HepG2 (cell line): ENCODE results near the gene FAM167B. TPM values are rescaled to one million over a fixed set of nuclear protein-coding genes. Genes with fewer than 3 reads are reported as not detected.

ENCODE experiments used
- ATAC-seq: fragments of 200-7000 bp; cut with Tn5 transposase; 3 replicates; pipeline ENCODE4 v1.9.1; 2020; ENCODE audit warnings: mild to moderate bottlenecking, moderate library complexity
- BruUV-seq: library from RNA; stranded (reverse); fragments of 400-500 nt; replicated peaks from 2 replicates; lab custom pipeline; 2021; lab: Mats Ljungman, UMichigan
- CTCF ChIA-PET: fragments of 300-600 bp; formaldehyde crosslinking; extraction: SDS; loops from one replicate; lab custom pipeline; 2021; ENCODE audit warnings: low total read pairs, inconsistent platforms, low intra/inter-chr PET ratio; lab: Yijun Ruan, JAX
- POLR2A ChIA-PET: fragments of 350-600 bp; sonication (Branson Sonifier 250); formaldehyde crosslinking; loops from one replicate; lab custom pipeline; 2020; ENCODE audit warnings: antibody characterized with exemption, inconsistent platforms; lab: Yijun Ruan, JAX
- DNase-seq: peaks from one replicate; pipeline ENCODE4 v3.0.0-alpha.2; 2015; ENCODE audit warnings: low spot score
- FAIRE-seq: peaks from 3 replicates; lab custom pipeline; 2011; peaks lifted over from hg19 to GRCh38; lab: Jason Lieb, UNC
- H2AFZ ChIP-seq: one replicate; pipeline ENCODE4 v1.6.1; 2011; ENCODE audit warnings: low read length, inconsistent platforms
- H3K27ac ChIP-seq: fragments of 300-600 bp; 3 replicates; pipeline ENCODE4 v1.8.0; 2011; ENCODE audit warnings: mixed run types, mild to moderate bottlenecking, mixed read lengths, low read length, inconsistent platforms; ENCODE audit not compliant: insufficient read depth; ENCODE audit errors: extremely low read length
- H3K27me3 ChIP-seq, 2 experiments: fragments of 200-600 bp in 1 of 2; 2 replicates in 1 of 2; 3 replicates in 1 of 2; pipeline versions ENCODE4 v1.6.0 to v1.8.0; 2011; ENCODE audit warnings: low read length in 2 of 2, mild to moderate bottlenecking in 2 of 2, moderate library complexity in 2 of 2, inconsistent platforms in 1 of 2; ENCODE audit not compliant: insufficient read depth in 2 of 2, control insufficient read depth in 1 of 2
- H3K36me3 ChIP-seq, 2 experiments: fragments of 200-600 bp in 1 of 2; replicated peaks in 1 of 2; 2 replicates in 1 of 2; 3 replicates in 1 of 2; pipeline versions ENCODE4 v1.5.1 to v1.8.0; 2011; ENCODE audit warnings: low read length in 2 of 2, inconsistent platforms in 1 of 2; ENCODE audit not compliant: insufficient read depth in 2 of 2, control insufficient read depth in 1 of 2
- H3K4me1 ChIP-seq: 2 replicates; pipeline ENCODE4 v1.5.1; 2012; ENCODE audit warnings: low read length, inconsistent platforms; ENCODE audit not compliant: insufficient read depth
- H3K4me2 ChIP-seq: 2 replicates; pipeline ENCODE4 v1.6.0; 2011; ENCODE audit warnings: low read depth, low read length, inconsistent platforms
- H3K4me3 ChIP-seq, 3 experiments: fragments of 200-600 bp in 1 of 3; sonication (generic), shearing (Covaris generic) in 1 of 3; replicated peaks in 1 of 3; 2 replicates each; pipeline ENCODE4 v1.5.1; 2011 to 2016; ENCODE audit warnings: low read length in 3 of 3, inconsistent platforms in 2 of 3, low read depth in 2 of 3, mild to moderate bottlenecking in 2 of 3, control low read depth in 1 of 3, mixed read lengths in 1 of 3; ENCODE audit not compliant: insufficient read depth in 1 of 3
- H3K79me2 ChIP-seq: one replicate; pipeline ENCODE4 v1.6.1; 2011; ENCODE audit warnings: low read length, inconsistent platforms; ENCODE audit not compliant: insufficient read depth
- H3K9ac ChIP-seq: 2 replicates; pipeline ENCODE4 v1.6.0; 2011; ENCODE audit warnings: mild to moderate bottlenecking, low read depth, low read length, inconsistent platforms; ENCODE audit not compliant: insufficient read depth
- H3K9me3 ChIP-seq: 2 replicates; pipeline ENCODE4 v1.5.1; 2012; ENCODE audit warnings: mild to moderate bottlenecking, low read length
- H4K20me1 ChIP-seq: 2 replicates; pipeline ENCODE4 v1.6.0; 2011; ENCODE audit warnings: inconsistent platforms, mild to moderate bottlenecking, low read length, moderate library complexity; ENCODE audit not compliant: insufficient read depth
- AGO2 ChIP-seq: fragments of 200-400 bp; formaldehyde crosslinking; optimal IDR thresholded peaks from 2 replicates; pipeline ENCODE3; 2017; ENCODE audit warnings: mild to moderate bottlenecking, low read depth, low read length, moderate library complexity
- ATF7-NPFF ChIP-seq: sonication (generic); formaldehyde crosslinking; IDR thresholded peaks from 2 replicates; pipeline ENCODE4 v1.8.1; 2023; ENCODE audit warnings: mild to moderate bottlenecking, low read depth, missing genetic modification reagents, moderate library complexity
- HMG20A ChIP-seq: IDR thresholded peaks from 2 replicates; pipeline ENCODE4 v1.6.1; 2016; ENCODE audit warnings: borderline replicate concordance
- HNF4A ChIP-seq: sonication (generic); formaldehyde crosslinking; IDR thresholded peaks from 2 replicates; pipeline ENCODE4 v1.4.0; 2020; ENCODE audit warnings: missing genetic modification reagents
- SAFB2 ChIP-seq: sonication (generic); formaldehyde crosslinking; IDR thresholded peaks from 2 replicates; pipeline ENCODE4 v1.5.1; 2020; ENCODE audit warnings: missing genetic modification reagents, low read depth, mild to moderate bottlenecking, borderline replicate concordance
- ZFX ChIP-seq: sonication (generic); formaldehyde crosslinking; IDR thresholded peaks from 2 replicates; pipeline ENCODE4 v1.4.0; 2020; ENCODE audit warnings: mild to moderate bottlenecking, low read depth, missing genetic modification reagents, moderate library complexity
- ZNF354B ChIP-seq: sonication (generic); formaldehyde crosslinking; IDR thresholded peaks from 2 replicates; pipeline ENCODE4 v1.8.0; 2022; ENCODE audit warnings: mild to moderate bottlenecking, missing genetic modification reagents
- ZNF660 ChIP-seq: sonication (generic); formaldehyde crosslinking; IDR thresholded peaks from 2 replicates; pipeline ENCODE4 v1.5.1; 2020; ENCODE audit warnings: mild to moderate bottlenecking, low read depth, missing genetic modification reagents, borderline replicate concordance
- WGBS: methylation state at CpG from one replicate; pipeline ENCODE4 v1.1.6; 2017; ENCODE audit warnings: low lambda C conversion rate; 5-methylcytosine and 5-hydroxymethylcytosine counted together
- in situ Hi-C: cut with HindIII; loops from 2 replicates; pipeline ENCODE4 v1.10.0; 2017; ENCODE audit warnings: low pct_unique_long_range_greater_than_20kb; ENCODE audit not compliant: extremely low pct_ligation_motif_present
- intact Hi-C: fragments of 100-400 bp; cut with micrococcal nuclease; formaldehyde crosslinking; loops from one replicate; pipeline ENCODE4 v1.10.0; 2022; ENCODE audit not compliant: unreplicated experiment
- polyA plus RNA-seq, 8 experiments: library from polyadenylated mRNA; depleted of rRNA in 3 of 8; stranded (reverse) in 7 of 8; unstranded in 1 of 8; fragments of >200 nt; fragmentation: Illumina TruSeq in 4 of 8; extraction: Trizol in 4 of 8; gene quantifications; 2 replicates each; pipeline versions ENCODE4 v1.2.1 to v1.2.3, GENCODE V29; 2011 to 2016; ENCODE audit warnings: low read depth in 4 of 8, missing spikeins in 1 of 8, mixed read lengths in 1 of 8; ENCODE audit not compliant: insufficient read depth in 1 of 8
- total RNA-seq, 5 experiments: library from RNA; depleted of rRNA; stranded (reverse); fragments of >200 nt; fragmentation: Illumina TruSeq; extraction: Trizol; gene quantifications; 2 replicates each; pipeline ENCODE4 v1.2.3, GENCODE V29; 2016; ENCODE audit warnings: low read depth in 1 of 5
- TF ChIP-seq, protein P1 (sequence below): sonication (generic); formaldehyde crosslinking; IDR thresholded peaks from 2 replicates; pipeline ENCODE4 v1.5.0; 2020; ENCODE audit warnings: missing genetic modification reagents, mild to moderate bottlenecking, borderline replicate concordance
- TF ChIP-seq, protein P2 (sequence below): sonication (generic); formaldehyde crosslinking; IDR thresholded peaks from 2 replicates; pipeline ENCODE4 v1.4.0; 2020; ENCODE audit warnings: low read depth, mild to moderate bottlenecking, missing genetic modification reagents
- TF ChIP-seq, protein P3 (sequence below): sonication (generic); formaldehyde crosslinking; IDR thresholded peaks from 2 replicates; pipeline ENCODE4 v1.5.0; 2020; ENCODE audit warnings: missing genetic modification reagents

FAM167B gene
- total and polyA plus RNA-seq, 2 of the 13 experiments (the other 11 are each of a cell fraction or from before 2014, with no cell fraction given): 0.15 to 0.70 TPM

DNA sequence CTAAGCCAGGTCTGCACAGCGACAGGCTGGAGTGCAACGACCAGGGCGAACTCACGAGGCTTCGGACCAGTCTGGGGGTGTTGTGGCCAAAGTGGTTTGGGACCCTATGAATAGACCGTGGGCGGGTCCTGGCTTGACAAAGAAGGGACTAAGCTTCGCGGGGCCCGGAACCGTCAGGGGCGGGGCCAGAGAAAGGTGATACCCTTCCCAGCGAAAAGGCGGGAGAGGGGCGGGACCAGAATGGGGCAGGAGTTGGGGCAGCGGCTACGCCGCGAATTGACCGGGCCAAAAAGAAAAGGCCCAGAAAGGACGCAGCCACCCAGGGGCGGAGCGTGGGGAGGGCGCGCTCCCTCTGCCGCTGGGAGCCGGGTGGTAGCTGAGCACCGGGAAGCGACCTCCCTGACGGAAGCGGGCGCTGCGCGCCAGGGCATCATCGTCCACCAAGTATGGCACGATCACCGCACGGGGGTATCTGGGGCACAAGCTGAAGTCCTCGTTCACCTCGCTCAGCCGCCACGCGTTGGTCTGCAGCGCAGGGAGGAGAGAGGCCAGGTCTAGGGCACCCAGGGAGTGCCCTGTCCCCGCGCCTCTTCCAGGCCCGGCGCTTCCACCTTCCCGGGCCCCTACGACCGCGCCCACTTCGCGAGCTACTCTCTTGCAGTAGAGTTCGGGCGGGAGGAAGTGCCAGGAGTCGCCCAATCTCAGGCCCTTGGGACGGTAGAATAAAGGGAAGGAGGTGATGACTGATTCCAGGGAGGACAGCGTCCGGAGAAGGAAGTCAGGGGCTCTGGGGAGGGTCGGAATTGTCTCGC is 6.7 kb upstream of the FAM167B start:
- Histone ChIP-seq H3K9me3 (no peaks in the 10 kb centered on the region), H3K4me3 (peak overlapping the region; percentile 42 to 57 (median 56); a peak in 3 of 6 replicates), H3K27me3 (no peaks in the 10 kb centered on the region), H2AFZ (no peak overlapping the region), H4K20me1 (no peaks in the 10 kb centered on the region), H3K79me2 (no peaks in the 10 kb centered on the region), H3K4me2 (peak overlapping the region; percentile 74), H3K9ac (no peak overlapping the region), H3K4me1 (peaks cover 44% of the 10 kb centered on the region), H3K36me3 (no peaks in the 10 kb centered on the region), H3K27ac (no peak overlapping the region)
- CTCF ChIA-PET: no interaction called here
- no peak for ATAC-seq
- no peak for FAIRE-seq
- POLR2A ChIA-PET: interaction anchor here (0.9 to 3.2 kb wide), 10 partner anchors 10 to 154 kb away, joined by 3 to 28 read pairs (median 4); partner anchors contain the start of genes BSDC1, CCDC28B, LCK and MARCKSL1
- 91% methylated on average over 54 of the region's 62 CpGs for WGBS
- in situ Hi-C loops: no loop called here
- no peak for TF ChIP-seq ZNF660 (CRISPR knock-in tag)
- TF ChIP-seq ATF7-NPFF (CRISPR knock-in tag): 0 out of 2 replicates have a peak, but pooled peaks have one; percentile 14
- peak; percentile 2 for TF ChIP-seq AGO2
- intact Hi-C loops: no loop called here
- DNase-seq: no peak
- BruUV-seq: no TSS peak

DNA sequence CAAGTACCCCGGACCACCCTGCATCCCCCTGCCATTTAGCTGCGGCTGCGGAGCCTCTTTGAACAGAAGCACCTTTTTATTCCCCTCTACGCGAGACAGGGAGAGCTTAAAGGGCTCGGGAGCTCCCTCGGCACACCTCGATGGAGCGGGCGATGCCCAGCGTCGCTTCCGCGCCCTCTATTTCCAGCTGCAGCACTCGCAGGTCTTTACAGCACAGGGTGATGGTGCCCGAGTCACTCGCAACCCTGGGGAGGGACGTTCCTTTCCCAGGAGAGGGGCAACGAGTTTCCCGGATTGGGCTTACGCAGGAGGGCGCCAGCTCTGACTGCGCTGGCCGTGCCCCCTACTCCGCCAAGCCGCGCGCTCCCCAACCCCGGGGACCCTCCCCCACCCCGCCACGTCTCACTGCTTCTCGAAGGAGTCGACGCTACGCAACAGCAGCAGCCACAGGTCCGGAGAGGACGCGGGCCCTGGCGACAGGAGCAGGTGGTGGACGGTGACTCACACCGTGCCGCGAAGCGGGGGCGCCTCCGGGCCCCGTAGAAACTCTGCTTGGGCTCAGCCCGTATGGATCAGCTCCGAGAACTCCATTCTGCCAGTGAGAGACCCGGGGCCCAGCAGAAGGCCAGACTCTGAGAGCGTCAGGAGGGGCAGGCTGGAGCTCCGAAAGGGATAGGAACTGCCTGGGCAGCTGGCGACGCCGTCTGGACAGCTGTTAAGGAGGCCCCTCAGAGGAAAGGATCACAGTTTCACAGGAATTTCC is 5.8 kb upstream of the FAM167B start:
- ChIA-PET CTCF (no interaction called here), POLR2A (interaction anchor here (0.9 to 3.2 kb wide), 14 partner anchors 9 to 153 kb away, joined by 3 to 28 read pairs (median 6); partner anchors contain the start of genes BSDC1, CCDC28B, LCK and MARCKSL1)
- 16% methylated on average over 5 of the region's 55 CpGs for WGBS
- Histone ChIP-seq H3K9me3 (no peaks in the 10 kb centered on the region), H3K36me3 (no peaks in the 10 kb centered on the region), H2AFZ (no peak overlapping the region), H3K4me3 (peak overlapping the region; percentile 42 to 57 (median 56)), H3K4me1 (peaks cover 44% of the 10 kb centered on the region), H3K27ac (no peak overlapping the region), H3K9ac (peak overlapping the region; percentile 56), H3K79me2 (no peaks in the 10 kb centered on the region), H3K27me3 (no peaks in the 10 kb centered on the region), H4K20me1 (no peaks in the 10 kb centered on the region), H3K4me2 (peak overlapping the region; percentile 74)
- intact Hi-C loops: no loop called here
- no peak for DNase-seq
- in situ Hi-C loops: no loop called here
- ATAC-seq: peak; percentile 87
- BruUV-seq: TSS peak; percentile 61
- FAIRE-seq: no peak
- TF ChIP-seq, protein P1, sequence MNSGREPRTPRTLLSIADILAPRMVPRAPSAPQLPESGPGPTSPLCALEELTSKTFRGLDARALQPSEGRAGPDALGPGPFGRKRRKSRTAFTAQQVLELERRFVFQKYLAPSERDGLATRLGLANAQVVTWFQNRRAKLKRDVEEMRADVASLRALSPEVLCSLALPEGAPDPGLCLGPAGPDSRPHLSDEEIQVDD (CRISPR knock-in tag): no peak
- TF ChIP-seq HNF4A (CRISPR knock-in tag) (no peak), HMG20A (CRISPR knock-in tag) (no peak), ZFX (CRISPR knock-in tag) (peak; percentile 76; the same call in 1 of the 2 replicates), SAFB2 (CRISPR knock-in tag) (no peak), ZNF354B (no peak)
- TF ChIP-seq, protein P2, sequence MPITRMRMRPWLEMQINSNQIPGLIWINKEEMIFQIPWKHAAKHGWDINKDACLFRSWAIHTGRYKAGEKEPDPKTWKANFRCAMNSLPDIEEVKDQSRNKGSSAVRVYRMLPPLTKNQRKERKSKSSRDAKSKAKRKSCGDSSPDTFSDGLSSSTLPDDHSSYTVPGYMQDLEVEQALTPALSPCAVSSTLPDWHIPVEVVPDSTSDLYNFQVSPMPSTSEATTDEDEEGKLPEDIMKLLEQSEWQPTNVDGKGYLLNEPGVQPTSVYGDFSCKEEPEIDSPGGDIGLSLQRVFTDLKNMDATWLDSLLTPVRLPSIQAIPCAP (CRISPR knock-in tag): peak; percentile 77; the same call in 1 of the 2 replicates
- TF ChIP-seq, protein P3, sequence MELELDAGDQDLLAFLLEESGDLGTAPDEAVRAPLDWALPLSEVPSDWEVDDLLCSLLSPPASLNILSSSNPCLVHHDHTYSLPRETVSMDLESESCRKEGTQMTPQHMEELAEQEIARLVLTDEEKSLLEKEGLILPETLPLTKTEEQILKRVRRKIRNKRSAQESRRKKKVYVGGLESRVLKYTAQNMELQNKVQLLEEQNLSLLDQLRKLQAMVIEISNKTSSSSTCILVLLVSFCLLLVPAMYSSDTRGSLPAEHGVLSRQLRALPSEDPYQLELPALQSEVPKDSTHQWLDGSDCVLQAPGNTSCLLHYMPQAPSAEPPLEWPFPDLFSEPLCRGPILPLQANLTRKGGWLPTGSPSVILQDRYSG (CRISPR knock-in tag): no peak
